NCI-H187 treated with DMSO at 0.1 percent for 48 hours (cell line): ENCODE results near the gene GABBR2.

Source experiments
- DNase-seq: peaks from one replicate; lab custom pipeline; 2025; lab: John Stamatoyannopoulos, UW

GABBR2 gene

GRCh38 chr9:98438666-98439065, 270.1 kb downstream of the GABBR2 start:
- DNase-seq, result no peak

GRCh38 chr9:98437458-98438034, 271.2 kb downstream of the GABBR2 start:
- DNase-seq, result no peak

- no peak for DNase-seq
Measured at GRCh38 chr9:98432960-98433359, 275.8 kb downstream of the GABBR2 start.

GRCh38 chr9:98432134-98432533, 276.6 kb downstream of the GABBR2 start:
- DNase-seq, result no peak

GRCh38 chr9:98430535-98431292, 278.0 kb downstream of the GABBR2 start:
- no peak for DNase-seq

GRCh38 chr9:98429613-98430012, 279.1 kb downstream of the GABBR2 start:
- DNase-seq, result no peak

GRCh38 chr9:98428454-98428853, 280.3 kb downstream of the GABBR2 start:
- no peak for DNase-seq

- DNase-seq, result no peak
Measured at GRCh38 chr9:98427491-98427890, 281.2 kb downstream of the GABBR2 start.

- DNase-seq, result no peak
Measured at GRCh38 chr9:98425079-98425478, 283.7 kb downstream of the GABBR2 start.

GRCh38 chr9:98419260-98419603, 289.5 kb downstream of the GABBR2 start:
- DNase-seq, result no peak

- no peak for DNase-seq
Measured at GRCh38 chr9:98418578-98419259, 290.0 kb downstream of the GABBR2 start.

GRCh38 chr9:98416294-98417248, 292.2 kb downstream of the GABBR2 start:
- DNase-seq, result no peak

- DNase-seq, result no peak
Measured at GRCh38 chr9:98415782-98416181, 293.0 kb downstream of the GABBR2 start.

GRCh38 chr9:98413084-98413483, 295.7 kb downstream of the GABBR2 start:
- DNase-seq, result no peak

GRCh38 chr9:98412101-98412842, 296.5 kb downstream of the GABBR2 start:
- DNase-seq, result no peak

- DNase-seq, result no peak
Measured at GRCh38 chr9:98410185-98410697, 298.5 kb downstream of the GABBR2 start.

- DNase-seq, result no peak
Measured at GRCh38 chr9:98409719-98410118, 299.0 kb downstream of the GABBR2 start.

- no peak for DNase-seq
Measured at GRCh38 chr9:98406469-98406868, 302.3 kb downstream of the GABBR2 start.

GRCh38 chr9:98404237-98404636, 304.5 kb downstream of the GABBR2 start:
- no peak for DNase-seq

GRCh38 chr9:98403715-98404114, 305.0 kb downstream of the GABBR2 start:
- no peak for DNase-seq
